ENCODE data around the gene RACK1. TPM values are rescaled to one million over a fixed set of nuclear protein-coding genes. Genes with fewer than 3 reads are reported as not detected.
"Not testable (repeated sequence)": the region's sequence is repeated elsewhere in the genome, so short reads cannot be mapped to it uniquely, and the experiment has no call there.

The RACK1 gene
- total RNA-seq, 1 donor from 2014 or later = 2,172 TPM

- DNase-seq = peak; percentile 84
- Mint-ChIP-seq H3K27ac (peak overlapping the region; percentile 99), H3K4me1 (peaks cover 61% of the 10 kb centered on the region), H3K36me3 (ENCODE audit: low read depth) (peaks cover 19% of the 10 kb centered on the region), H3K9me3 (peaks cover 5% of the 10 kb centered on the region), H3K4me3 (peak overlapping the region; percentile 98), H3K27me3 (peaks cover 5% of the 10 kb centered on the region)
- intact Hi-C loops (cut with micrococcal nuclease) = no loop called here
Measured at GRCh38 chr5:181221105-181221791, 22.5 kb downstream of the RACK1 start.

DNA sequence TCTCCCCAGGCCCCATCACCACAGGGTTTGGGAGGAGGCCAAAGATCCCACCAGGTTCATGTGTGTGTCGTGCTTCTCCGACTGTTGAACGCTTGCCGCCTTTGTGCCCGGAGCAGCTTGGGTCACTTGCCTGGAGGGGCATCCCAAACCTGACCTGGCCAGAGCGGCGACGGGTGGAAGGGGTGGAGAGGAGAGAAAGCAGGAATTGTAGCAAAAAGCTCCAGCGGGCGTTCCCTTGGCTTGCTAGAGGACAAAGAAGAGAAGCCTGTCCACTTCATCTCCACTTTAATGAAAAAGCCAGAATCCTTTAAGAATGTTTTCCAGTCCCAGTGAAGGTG lies 23.6 kb downstream of the RACK1 start:
- no peak for DNase-seq
- H3K4me1 Mint-ChIP-seq = peaks cover 56% of the 10 kb centered on the region
- peaks cover 5% of the 10 kb centered on the region for H3K9me3 Mint-ChIP-seq
- intact Hi-C loops (cut with micrococcal nuclease) = no loop called here
- H3K36me3 Mint-ChIP-seq (ENCODE audit: low read depth) = peaks cover 19% of the 10 kb centered on the region
- H3K4me3 Mint-ChIP-seq = peak overlapping the region; percentile 60
- peaks cover 5% of the 10 kb centered on the region for H3K27me3 Mint-ChIP-seq
- H3K27ac Mint-ChIP-seq = peak overlapping the region; percentile 74

DNA sequence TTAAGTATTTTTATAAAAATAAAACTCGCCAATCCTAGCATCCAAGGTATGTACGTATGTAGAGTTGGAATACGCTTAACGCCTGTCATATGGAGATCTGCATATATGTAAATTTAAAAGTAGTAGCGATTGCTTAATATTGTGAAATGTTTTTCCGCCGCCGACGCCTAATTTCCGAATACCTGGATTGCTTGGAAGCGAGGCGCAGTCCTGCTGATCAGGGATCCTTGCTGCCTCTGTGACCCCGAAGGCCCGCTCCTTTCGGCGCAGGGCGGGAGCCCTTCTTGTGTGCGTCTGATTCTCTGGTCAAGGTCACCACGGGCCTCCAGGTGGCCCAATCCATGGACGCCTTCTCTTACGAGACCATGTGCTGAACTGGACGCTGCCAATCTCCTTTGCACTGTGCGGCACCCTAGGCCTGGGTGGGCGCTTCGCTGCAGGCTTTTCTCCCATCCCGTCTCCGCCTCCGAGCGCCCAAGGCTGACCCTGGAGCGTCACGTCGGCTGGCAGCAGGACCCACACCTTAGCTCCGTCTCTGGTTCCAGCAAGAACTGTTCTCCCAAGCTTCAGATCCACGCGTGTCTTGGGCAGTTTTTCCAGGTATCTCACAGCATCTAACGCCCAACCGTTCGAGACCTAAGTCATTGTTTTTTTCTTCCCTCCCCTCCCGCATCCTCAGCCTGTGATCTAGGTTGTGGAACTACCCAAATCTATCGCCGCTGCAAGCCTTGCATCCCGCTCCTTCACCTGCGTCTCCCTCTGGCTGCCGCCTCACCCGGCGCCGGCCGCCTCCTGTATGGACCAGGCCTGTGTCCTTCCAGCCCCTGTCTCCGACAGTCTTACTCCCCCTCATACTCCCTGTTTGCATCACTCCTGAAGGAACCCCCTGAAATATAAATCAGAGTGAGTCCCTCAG lies 24.2 kb downstream of the RACK1 start:
- no peak for DNase-seq
- peaks cover 5% of the 10 kb centered on the region for H3K9me3 Mint-ChIP-seq
- intact Hi-C loops (cut with micrococcal nuclease) = no loop called here
- peak overlapping the region; percentile 60 for H3K4me3 Mint-ChIP-seq
- H3K27ac Mint-ChIP-seq = peak overlapping the region; percentile 74
- peaks cover 51% of the 10 kb centered on the region for H3K4me1 Mint-ChIP-seq
- peaks cover 16% of the 10 kb centered on the region for H3K36me3 Mint-ChIP-seq (ENCODE audit: low read depth)
- H3K27me3 Mint-ChIP-seq = peaks cover 5% of the 10 kb centered on the region

- H3K4me1 Mint-ChIP-seq = peaks cover 44% of the 10 kb centered on the region
Measured at GRCh38 chr5:181218795-181219124, 24.9 kb downstream of the RACK1 start.

GRCh38 chr5:181217803-181218062 lies 26.0 kb downstream of the RACK1 start:
- intact Hi-C loops (cut with micrococcal nuclease) = loop anchor here (1.0 to 2.0 kb wide), 3 partner anchors 10 to 414 kb away; no protein-coding TSS in a partner anchor
- Mint-ChIP-seq H3K4me1 (peaks cover 43% of the 10 kb centered on the region), H3K4me3 (peak overlapping the region; percentile 89), H3K27ac (peak overlapping the region; percentile 91), H3K27me3 (peaks cover 10% of the 10 kb centered on the region), H3K9me3 (peaks cover 5% of the 10 kb centered on the region), H3K36me3 (ENCODE audit: low read depth) (peaks cover 6% of the 10 kb centered on the region)
- DNase-seq = peak; percentile 83

More at GRCh38 chr5:181218795-181219124, 24.9 kb downstream of the RACK1 start:
- H3K4me3 Mint-ChIP-seq = peak overlapping the region; percentile 89
- intact Hi-C loops (cut with micrococcal nuclease) = loop anchor here (1.0 kb wide), 2 partner anchors 11 to 415 kb away; no protein-coding TSS in a partner anchor
- peaks cover 5% of the 10 kb centered on the region for H3K27me3 Mint-ChIP-seq
- peaks cover 5% of the 10 kb centered on the region for H3K9me3 Mint-ChIP-seq
- peak overlapping the region; percentile 91 for H3K27ac Mint-ChIP-seq
- no peak for DNase-seq
- H3K36me3 Mint-ChIP-seq (ENCODE audit: low read depth) = peaks cover 10% of the 10 kb centered on the region

DNA sequence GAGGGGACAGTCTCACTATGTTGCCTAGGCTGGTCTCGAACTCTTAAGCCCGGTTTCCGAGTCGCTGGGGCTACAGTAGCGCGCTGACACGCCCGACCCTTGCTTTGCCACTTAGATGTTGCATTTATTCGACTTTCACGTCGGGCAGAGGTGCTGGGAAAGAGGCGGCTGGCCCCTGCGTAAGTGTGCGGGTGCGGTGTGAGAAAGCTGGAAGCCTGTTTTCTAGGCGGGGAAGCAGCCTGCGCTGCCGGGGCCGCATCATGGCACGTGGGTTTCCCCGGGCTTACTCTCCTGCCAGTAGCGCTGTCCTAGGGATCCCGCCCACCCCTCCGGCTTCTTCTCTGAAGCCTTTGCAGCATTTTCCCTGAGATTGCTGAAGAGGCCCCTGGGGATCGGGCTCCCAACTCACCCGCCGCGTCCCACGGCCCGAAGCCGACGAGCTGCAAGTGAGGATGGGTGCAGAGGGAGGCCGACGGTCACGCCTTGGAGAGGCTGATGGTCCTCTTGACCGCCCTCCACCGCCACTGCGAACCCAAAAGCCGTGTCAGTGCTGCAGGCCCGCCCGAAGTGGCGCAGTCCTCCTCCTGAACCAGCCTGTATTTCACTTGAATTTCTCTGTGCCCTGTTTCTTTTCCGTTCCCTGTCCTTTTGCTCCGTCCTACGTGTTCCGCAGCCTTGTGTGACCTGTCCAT lies 26.4 kb downstream of the RACK1 start:
- Mint-ChIP-seq H3K4me3 (peak overlapping the region; percentile 89), H3K4me1 (peaks cover 40% of the 10 kb centered on the region)

DNA sequence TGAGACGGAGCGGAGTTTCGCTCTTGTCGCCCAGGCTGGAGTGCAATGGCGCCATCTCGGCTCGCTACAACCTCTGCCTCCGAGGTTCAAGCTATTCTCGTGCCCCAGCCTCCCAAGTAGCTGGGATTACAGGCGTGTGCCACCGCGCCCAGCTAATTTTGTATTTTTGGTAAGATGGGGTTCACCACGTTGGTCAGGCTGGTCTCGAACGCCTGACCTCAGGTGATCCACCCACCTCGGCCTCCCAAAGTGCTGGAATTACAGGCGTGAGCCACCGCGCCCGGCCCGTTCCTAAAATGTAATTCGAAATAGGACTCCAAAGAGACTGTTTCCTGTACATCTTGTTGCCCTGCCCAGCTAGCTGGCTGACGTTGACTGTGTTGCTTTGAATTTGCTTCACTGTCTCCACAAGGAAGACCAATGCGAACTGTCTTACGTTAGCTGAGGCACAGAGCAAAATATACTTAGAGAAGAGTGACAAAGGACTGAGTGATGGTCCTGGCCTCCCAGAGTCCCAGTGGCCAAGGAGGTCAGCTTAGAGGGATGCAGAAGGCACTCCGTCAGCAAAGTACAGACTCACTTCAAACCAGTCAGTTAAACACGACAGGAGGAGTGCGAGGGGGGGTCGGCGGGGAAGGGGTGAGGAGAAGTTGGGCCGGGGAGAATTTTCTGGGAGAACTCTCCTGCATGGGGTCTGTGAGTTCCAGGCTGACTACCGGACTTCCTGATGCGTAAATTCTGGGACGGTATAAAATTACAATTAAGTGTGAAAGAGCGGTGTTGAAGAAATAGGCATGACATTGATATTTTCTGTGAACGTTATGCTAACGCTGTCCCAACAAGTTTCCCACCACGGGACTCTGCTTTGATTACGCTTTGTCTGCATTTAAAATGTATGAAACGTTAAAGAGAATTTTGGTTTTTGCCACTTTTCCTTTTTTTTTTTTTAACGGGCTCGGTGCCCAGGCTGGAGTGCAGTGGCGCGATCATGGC lies 27.4 kb downstream of the RACK1 start:
- intact Hi-C loops (cut with micrococcal nuclease) = loop anchor here (2.0 kb wide), 1 partner anchor 45 kb away; no protein-coding TSS in a partner anchor
- DNase-seq = peak; percentile 82
- H3K4me3 Mint-ChIP-seq = peak overlapping the region; percentile 89
- H3K4me1 Mint-ChIP-seq = peaks cover 30% of the 10 kb centered on the region
- H3K27me3 Mint-ChIP-seq = peaks cover 5% of the 10 kb centered on the region
- peaks cover 1% of the 10 kb centered on the region for H3K36me3 Mint-ChIP-seq (ENCODE audit: low read depth)
- H3K27ac Mint-ChIP-seq = peak overlapping the region; percentile 71
- H3K9me3 Mint-ChIP-seq = no peaks in the 10 kb centered on the region

More for the DNA sequence above, 26.4 kb downstream of the RACK1 start:
- peaks cover 5% of the 10 kb centered on the region for H3K9me3 Mint-ChIP-seq
- peaks cover 6% of the 10 kb centered on the region for H3K36me3 Mint-ChIP-seq (ENCODE audit: low read depth)
- intact Hi-C loops (cut with micrococcal nuclease) = loop anchor here (2.0 kb wide), 1 partner anchor 46 kb away; no protein-coding TSS in a partner anchor
- H3K27ac Mint-ChIP-seq = peak overlapping the region; percentile 91
- peaks cover 10% of the 10 kb centered on the region for H3K27me3 Mint-ChIP-seq
- DNase-seq = peak; percentile 85

DNA sequence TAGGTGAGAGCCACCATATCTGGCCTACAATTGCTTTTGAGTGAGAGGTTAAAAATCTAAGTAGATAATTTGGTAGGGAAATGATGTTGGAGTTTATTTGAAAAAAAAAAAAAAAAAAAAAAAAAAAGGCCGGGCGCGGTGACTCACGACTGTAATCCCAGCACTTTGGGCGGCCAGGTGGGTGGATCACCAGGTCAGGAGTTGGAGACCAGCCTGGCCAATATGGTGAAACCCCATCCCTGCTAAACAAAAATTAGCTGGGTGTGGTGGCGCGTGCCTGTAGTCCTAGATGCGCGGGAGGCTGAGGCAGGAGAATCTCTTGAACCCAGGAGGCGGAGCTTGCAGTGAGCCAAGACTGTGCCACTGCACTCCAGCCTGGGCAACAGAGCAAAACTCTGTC lies 29.5 kb downstream of the RACK1 start:
- intact Hi-C loops (cut with micrococcal nuclease); H3K27me3 Mint-ChIP-seq; H3K9me3 Mint-ChIP-seq; DNase-seq; H3K36me3 Mint-ChIP-seq (ENCODE audit: low read depth); H3K27ac Mint-ChIP-seq; H3K4me3 Mint-ChIP-seq: not testable (repeated sequence)
- H3K4me1 Mint-ChIP-seq = peaks cover 21% of the 10 kb centered on the region

DNA sequence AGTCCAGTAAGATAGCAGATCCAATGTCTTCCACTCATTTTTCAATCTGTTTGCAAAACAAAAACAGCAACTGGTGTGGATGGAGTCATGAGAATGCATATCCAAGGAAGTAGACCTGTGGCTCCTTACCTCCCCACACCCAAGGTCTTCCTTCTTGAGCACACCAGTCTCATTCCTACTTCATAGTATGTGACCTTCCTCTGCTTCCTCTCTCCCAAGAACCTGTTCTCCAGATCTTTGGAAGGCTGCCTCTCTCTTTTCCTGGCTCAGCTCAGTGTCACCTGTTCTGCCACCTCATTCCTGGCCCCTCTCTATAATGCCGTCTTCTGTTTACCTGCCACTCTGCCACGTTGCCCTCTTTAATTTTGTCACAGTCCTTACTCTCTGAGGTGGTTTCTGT lies 30.8 kb downstream of the RACK1 start:
- no peaks in the 10 kb centered on the region for H3K36me3 Mint-ChIP-seq (ENCODE audit: low read depth)
- peaks cover 19% of the 10 kb centered on the region for H3K4me1 Mint-ChIP-seq
- H3K27me3 Mint-ChIP-seq = peaks cover 5% of the 10 kb centered on the region
- no peak overlapping the region for H3K4me3 Mint-ChIP-seq
- H3K9me3 Mint-ChIP-seq = no peaks in the 10 kb centered on the region
- intact Hi-C loops (cut with micrococcal nuclease) = no loop called here
- peak overlapping the region; percentile 14 for H3K27ac Mint-ChIP-seq
- no peak for DNase-seq

GRCh38 chr5:181212080-181212479 lies 31.6 kb downstream of the RACK1 start:
- H3K4me3 Mint-ChIP-seq = no peak overlapping the region
- H3K9me3 Mint-ChIP-seq = peaks cover 4% of the 10 kb centered on the region
- H3K27me3 Mint-ChIP-seq = peaks cover 8% of the 10 kb centered on the region
- DNase-seq = no peak
- intact Hi-C loops (cut with micrococcal nuclease) = no loop called here
- H3K27ac Mint-ChIP-seq = no peak overlapping the region
- H3K4me1 Mint-ChIP-seq = peaks cover 17% of the 10 kb centered on the region
- H3K36me3 Mint-ChIP-seq (ENCODE audit: low read depth) = peaks cover 4% of the 10 kb centered on the region

DNA sequence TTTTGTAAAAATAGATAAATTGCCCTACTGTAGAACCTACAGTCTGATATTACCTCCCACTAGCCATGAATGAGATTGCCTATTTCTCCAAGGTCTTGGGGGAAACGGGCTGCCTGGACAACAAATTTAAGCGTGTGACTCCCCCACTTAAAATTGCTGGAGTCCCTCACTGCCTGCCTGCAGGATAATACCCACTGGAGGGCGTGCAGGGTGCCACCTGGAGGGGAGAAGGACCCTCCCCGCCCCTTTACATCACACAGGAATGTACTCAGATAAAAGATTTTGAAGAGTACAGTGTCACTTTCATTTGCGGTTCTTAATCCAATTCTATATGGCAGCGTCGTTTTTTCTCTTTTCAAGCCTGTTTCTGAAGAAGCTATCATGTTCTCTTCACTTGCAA lies 32.5 kb downstream of the RACK1 start:
- intact Hi-C loops (cut with micrococcal nuclease) = no loop called here
- Mint-ChIP-seq H3K27ac (no peak overlapping the region), H3K9me3 (peaks cover 8% of the 10 kb centered on the region), H3K27me3 (peaks cover 14% of the 10 kb centered on the region), H3K4me1 (peaks cover 22% of the 10 kb centered on the region), H3K36me3 (ENCODE audit: low read depth) (peaks cover 9% of the 10 kb centered on the region), H3K4me3 (no peak overlapping the region)
- no peak for DNase-seq

DNA sequence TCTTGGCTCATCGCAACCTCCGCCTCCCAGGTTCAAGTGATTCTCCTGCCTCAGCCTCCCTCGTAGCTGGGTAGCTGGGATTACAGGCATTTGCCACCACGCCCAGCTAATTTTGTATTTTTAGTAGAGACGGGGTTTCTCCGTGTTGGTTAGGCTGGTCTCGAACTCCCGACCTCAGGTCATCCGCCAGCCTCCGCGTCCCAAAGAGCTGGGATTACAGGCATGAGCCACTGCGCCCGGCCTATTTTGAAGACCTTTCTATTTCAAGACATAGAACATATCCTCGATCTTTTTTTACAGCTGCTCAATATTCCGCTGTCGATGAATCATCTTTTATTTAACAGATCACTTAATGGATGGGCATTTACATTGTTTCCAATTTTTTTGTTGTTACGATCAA lies 33.0 kb downstream of the RACK1 start:
- Mint-ChIP-seq H3K4me1 (peaks cover 25% of the 10 kb centered on the region), H3K27me3 (peaks cover 19% of the 10 kb centered on the region)
- H3K4me3 Mint-ChIP-seq; H3K36me3 Mint-ChIP-seq (ENCODE audit: low read depth); DNase-seq; H3K27ac Mint-ChIP-seq; intact Hi-C loops (cut with micrococcal nuclease); H3K9me3 Mint-ChIP-seq: not testable (repeated sequence)

GRCh38 chr5:181210148-181210547 lies 33.6 kb downstream of the RACK1 start:
- H3K4me3 Mint-ChIP-seq; H3K27ac Mint-ChIP-seq; H3K36me3 Mint-ChIP-seq (ENCODE audit: low read depth); intact Hi-C loops (cut with micrococcal nuclease); H3K9me3 Mint-ChIP-seq; DNase-seq: not testable (repeated sequence)
- Mint-ChIP-seq H3K4me1 (peaks cover 28% of the 10 kb centered on the region), H3K27me3 (peaks cover 22% of the 10 kb centered on the region)
